ENCODE measurements around the gene SPEN. TPM values are rescaled to one million over a fixed set of nuclear protein-coding genes. Genes with fewer than 3 reads are reported as not detected.

The SPEN gene
- total RNA-seq, 1 experiment from 2014 or later: 46.4 TPM

DNA sequence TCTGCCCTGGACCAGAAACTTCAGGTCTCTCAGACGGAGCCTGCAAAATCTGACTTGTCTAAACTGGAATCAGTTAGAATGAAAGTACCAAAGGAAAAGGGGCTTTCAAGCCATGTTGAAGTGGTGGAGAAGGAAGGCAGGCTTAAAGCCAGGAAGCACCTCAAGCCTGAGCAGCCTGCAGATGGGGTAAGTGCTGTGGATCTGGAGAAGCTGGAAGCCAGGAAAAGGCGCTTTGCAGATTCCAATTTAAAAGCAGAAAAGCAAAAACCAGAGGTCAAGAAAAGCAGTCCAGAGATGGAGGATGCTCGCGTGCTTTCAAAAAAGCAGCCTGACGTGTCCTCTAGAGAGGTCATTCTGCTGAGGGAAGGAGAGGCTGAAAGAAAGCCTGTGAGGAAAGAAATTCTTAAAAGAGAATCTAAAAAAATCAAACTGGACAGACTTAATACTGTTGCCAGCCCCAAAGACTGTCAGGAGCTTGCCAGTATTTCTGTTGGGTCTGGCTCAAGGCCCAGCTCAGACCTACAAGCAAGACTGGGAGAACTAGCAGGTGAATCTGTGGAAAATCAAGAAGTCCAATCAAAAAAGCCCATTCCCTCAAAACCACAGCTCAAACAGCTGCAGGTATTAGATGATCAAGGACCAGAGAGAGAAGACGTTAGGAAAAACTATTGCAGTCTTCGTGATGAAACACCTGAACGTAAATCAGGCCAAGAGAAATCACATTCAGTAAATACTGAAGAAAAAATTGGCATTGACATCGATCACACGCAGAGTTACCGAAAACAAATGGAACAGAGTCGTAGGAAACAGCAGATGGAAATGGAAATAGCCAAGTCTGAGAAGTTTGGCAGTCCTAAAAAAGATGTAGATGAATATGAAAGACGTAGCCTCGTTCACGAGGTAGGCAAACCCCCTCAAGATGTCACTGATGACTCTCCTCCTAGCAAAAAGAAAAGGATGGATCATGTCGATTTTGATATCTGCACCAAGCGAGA, 81.8 kb downstream of the SPEN start:
- H3K9me3 Mint-ChIP-seq (ENCODE audit: unreplicated experiment): no peaks in the 10 kb centered on the region
- H3K4me3 Mint-ChIP-seq (ENCODE audit: unreplicated experiment): no peak overlapping the region
- BruUV-seq (replicated peaks): no TSS peak
- Histone ChIP-seq H3K27me3 (replicated peaks; ENCODE audit: control insufficient read depth, insufficient read depth, low read length) (no peaks in the 10 kb centered on the region), H3K4me3 (ENCODE audit: low read depth, low read length) (no peak overlapping the region), H3K36me3 (ENCODE audit: control insufficient read depth, insufficient read depth, low read length) (peaks cover 1% of the 10 kb centered on the region; the same call in 1 of the 2 replicates), H3K4me1 (peaks cover 4% of the 10 kb centered on the region; the same call in 1 of the 2 replicates), H3K9me3 (no peaks in the 10 kb centered on the region)
- POLR2A ChIA-PET: no interaction called here
- no peaks in the 10 kb centered on the region for H3K4me1 Mint-ChIP-seq (ENCODE audit: low read depth, unreplicated experiment)
- no peaks in the 10 kb centered on the region for H3K27me3 Mint-ChIP-seq (ENCODE audit: insufficient read depth, unreplicated experiment)
- TF ChIP-seq, protein P1, sequence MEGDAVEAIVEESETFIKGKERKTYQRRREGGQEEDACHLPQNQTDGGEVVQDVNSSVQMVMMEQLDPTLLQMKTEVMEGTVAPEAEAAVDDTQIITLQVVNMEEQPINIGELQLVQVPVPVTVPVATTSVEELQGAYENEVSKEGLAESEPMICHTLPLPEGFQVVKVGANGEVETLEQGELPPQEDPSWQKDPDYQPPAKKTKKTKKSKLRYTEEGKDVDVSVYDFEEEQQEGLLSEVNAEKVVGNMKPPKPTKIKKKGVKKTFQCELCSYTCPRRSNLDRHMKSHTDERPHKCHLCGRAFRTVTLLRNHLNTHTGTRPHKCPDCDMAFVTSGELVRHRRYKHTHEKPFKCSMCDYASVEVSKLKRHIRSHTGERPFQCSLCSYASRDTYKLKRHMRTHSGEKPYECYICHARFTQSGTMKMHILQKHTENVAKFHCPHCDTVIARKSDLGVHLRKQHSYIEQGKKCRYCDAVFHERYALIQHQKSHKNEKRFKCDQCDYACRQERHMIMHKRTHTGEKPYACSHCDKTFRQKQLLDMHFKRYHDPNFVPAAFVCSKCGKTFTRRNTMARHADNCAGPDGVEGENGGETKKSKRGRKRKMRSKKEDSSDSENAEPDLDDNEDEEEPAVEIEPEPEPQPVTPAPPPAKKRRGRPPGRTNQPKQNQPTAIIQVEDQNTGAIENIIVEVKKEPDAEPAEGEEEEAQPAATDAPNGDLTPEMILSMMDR (IDR thresholded peaks at IDR 0.05; ENCODE audit: insufficient read depth in 1 of 2, low read depth in 1 of 2, low read length in 1 of 2, severe bottlenecking in 1 of 2, unreplicated experiment in 1 of 2): no peak
- CTCF ChIA-PET: no interaction called here
- H3K36me3 Mint-ChIP-seq (ENCODE audit: insufficient read depth, unreplicated experiment): peaks cover 77% of the 10 kb centered on the region
- intact Hi-C loops (cut with micrococcal nuclease; ENCODE audit: unreplicated experiment): no loop called here
- H3K27ac Mint-ChIP-seq (ENCODE audit: unreplicated experiment): peak overlapping the region; percentile 20
- no peak for DNase-seq

DNA sequence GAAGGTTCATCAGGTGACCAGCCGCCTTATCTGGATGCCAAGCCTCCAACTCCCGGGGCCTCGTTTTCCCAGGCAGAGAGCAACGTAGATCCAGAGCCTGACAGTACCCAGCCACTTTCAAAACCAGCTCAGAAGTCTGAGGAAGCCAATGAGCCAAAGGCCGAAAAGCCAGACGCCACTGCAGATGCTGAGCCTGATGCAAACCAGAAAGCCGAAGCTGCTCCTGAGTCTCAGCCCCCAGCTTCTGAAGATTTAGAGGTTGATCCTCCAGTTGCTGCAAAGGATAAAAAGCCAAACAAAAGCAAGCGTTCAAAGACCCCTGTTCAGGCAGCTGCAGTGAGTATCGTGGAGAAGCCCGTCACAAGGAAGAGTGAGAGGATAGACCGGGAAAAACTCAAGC, 83.9 kb downstream of the SPEN start:
- no peaks in the 10 kb centered on the region for H3K27me3 ChIP-seq (replicated peaks; ENCODE audit: control insufficient read depth, insufficient read depth, low read length)
- no peak for DNase-seq
- intact Hi-C loops (cut with micrococcal nuclease; ENCODE audit: unreplicated experiment): no loop called here
- Mint-ChIP-seq H3K36me3 (ENCODE audit: insufficient read depth, unreplicated experiment) (peaks cover 88% of the 10 kb centered on the region), H3K27ac (ENCODE audit: unreplicated experiment) (no peak overlapping the region), H3K4me3 (ENCODE audit: unreplicated experiment) (no peak overlapping the region), H3K4me1 (ENCODE audit: low read depth, unreplicated experiment) (no peaks in the 10 kb centered on the region), H3K9me3 (ENCODE audit: unreplicated experiment) (no peaks in the 10 kb centered on the region), H3K27me3 (ENCODE audit: insufficient read depth, unreplicated experiment) (no peaks in the 10 kb centered on the region)
- BruUV-seq (replicated peaks): no TSS peak
- ChIA-PET POLR2A (interaction anchor here (0.5 kb wide), 1 partner anchor 97 kb away, joined by 3 read pairs; no protein-coding TSS in a partner anchor), CTCF (no interaction called here)
- H3K4me1 ChIP-seq: no peaks in the 10 kb centered on the region
- no peak overlapping the region for H3K4me3 ChIP-seq (ENCODE audit: low read depth, low read length)
- no peaks in the 10 kb centered on the region for H3K9me3 ChIP-seq
- TF ChIP-seq, protein P1 (IDR thresholded peaks at IDR 0.05; ENCODE audit: insufficient read depth in 1 of 2, low read depth in 1 of 2, low read length in 1 of 2, severe bottlenecking in 1 of 2, unreplicated experiment in 1 of 2): no peak
- peaks cover 1% of the 10 kb centered on the region for H3K36me3 ChIP-seq (ENCODE audit: control insufficient read depth, insufficient read depth, low read length)

DNA sequence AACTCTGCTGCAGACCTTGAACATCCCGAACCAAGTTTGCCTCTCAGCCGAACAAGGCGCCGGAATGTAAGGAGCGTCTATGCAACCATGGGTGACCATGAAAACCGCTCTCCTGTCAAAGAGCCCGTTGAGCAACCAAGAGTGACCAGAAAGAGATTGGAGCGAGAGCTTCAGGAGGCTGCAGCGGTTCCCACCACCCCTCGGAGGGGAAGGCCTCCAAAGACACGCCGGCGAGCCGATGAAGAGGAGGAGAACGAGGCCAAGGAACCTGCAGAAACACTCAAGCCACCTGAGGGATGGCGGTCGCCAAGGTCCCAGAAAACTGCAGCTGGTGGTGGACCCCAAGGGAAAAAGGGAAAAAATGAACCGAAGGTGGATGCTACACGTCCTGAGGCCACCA, 84.4 kb downstream of the SPEN start:
- no peak overlapping the region for H3K4me3 ChIP-seq (ENCODE audit: low read depth, low read length)
- TF ChIP-seq, protein P1 (IDR thresholded peaks at IDR 0.05; ENCODE audit: insufficient read depth in 1 of 2, low read depth in 1 of 2, low read length in 1 of 2, severe bottlenecking in 1 of 2, unreplicated experiment in 1 of 2): no peak
- ChIA-PET CTCF (no interaction called here), POLR2A (no interaction called here)
- no peaks in the 10 kb centered on the region for H3K9me3 ChIP-seq
- intact Hi-C loops (cut with micrococcal nuclease; ENCODE audit: unreplicated experiment): no loop called here
- peaks cover 88% of the 10 kb centered on the region for H3K36me3 Mint-ChIP-seq (ENCODE audit: insufficient read depth, unreplicated experiment)
- no peaks in the 10 kb centered on the region for H3K9me3 Mint-ChIP-seq (ENCODE audit: unreplicated experiment)
- H3K36me3 ChIP-seq (ENCODE audit: control insufficient read depth, insufficient read depth, low read length): peaks cover 1% of the 10 kb centered on the region
- H3K4me1 Mint-ChIP-seq (ENCODE audit: low read depth, unreplicated experiment): no peaks in the 10 kb centered on the region
- H3K4me1 ChIP-seq: no peaks in the 10 kb centered on the region
- H3K27me3 Mint-ChIP-seq (ENCODE audit: insufficient read depth, unreplicated experiment): no peaks in the 10 kb centered on the region
- no peak overlapping the region for H3K27ac Mint-ChIP-seq (ENCODE audit: unreplicated experiment)
- no peak overlapping the region for H3K4me3 Mint-ChIP-seq (ENCODE audit: unreplicated experiment)
- DNase-seq: no peak
- BruUV-seq (replicated peaks): no TSS peak
- no peaks in the 10 kb centered on the region for H3K27me3 ChIP-seq (replicated peaks; ENCODE audit: control insufficient read depth, insufficient read depth, low read length)
